Astrocyte of the cerebellum (primary cell): ENCODE data around the gene CSF3R.

Experiments
- DNase-seq: peaks from one replicate; pipeline ENCODE4 v3.0.0-alpha.2; 2011; ENCODE audit warnings: low read depth
- H3K4me3 ChIP-seq: 2 replicates; pipeline ENCODE4 v1.5.1; 2011; ENCODE audit warnings: mild to moderate bottlenecking, low read depth, low read length, moderate library complexity
- CTCF ChIP-seq: IDR thresholded peaks from 2 replicates; pipeline ENCODE4 v1.5.1; 2012; ENCODE audit warnings: low read length, low read depth, moderate library complexity, mild to moderate bottlenecking; ENCODE audit errors: missing control alignments
- in situ Hi-C: cut with HindIII; loops from 2 replicates; pipeline ENCODE4 v1.10.0; 2017; ENCODE audit warnings: low sequenced_read_pairs

The CSF3R gene

GRCh38 chr1:36482724-36483388 lies at the start of gene CSF3R:
TSS of gene CSF3R (minus strand) at chr1:36482913. CDS start at chr1:36479496, 3,417 bp downstream.
- H3K4me3 ChIP-seq, result no peak within 1 kb of the TSS
- no peak for DNase-seq
- in situ Hi-C loops, result no loop called here
- no peak for TF ChIP-seq CTCF

GRCh38 chr1:36531833-36532232 lies 49.1 kb upstream of the CSF3R start:
- no peak for TF ChIP-seq CTCF
- DNase-seq, result no peak
- H3K4me3 ChIP-seq, result no peak overlapping the region
- in situ Hi-C loops, result no loop called here

GRCh38 chr1:36530791-36531190 lies 48.1 kb upstream of the CSF3R start:
- in situ Hi-C loops, result no loop called here
- DNase-seq, result no peak
- no peak overlapping the region for H3K4me3 ChIP-seq
- no peak for TF ChIP-seq CTCF

- no peak for DNase-seq
- no peak for TF ChIP-seq CTCF
- in situ Hi-C loops, result no loop called here
- H3K4me3 ChIP-seq, result no peak overlapping the region
These were observed 47.5 kb upstream of the CSF3R start for GRCh38 chr1:36530261-36530660.

GRCh38 chr1:36529769-36530260 lies 47.1 kb upstream of the CSF3R start:
- DNase-seq, result no peak
- H3K4me3 ChIP-seq, result no peak overlapping the region
- no peak for TF ChIP-seq CTCF
- in situ Hi-C loops, result no loop called here

- no peak for DNase-seq
- in situ Hi-C loops, result no loop called here
- no peak overlapping the region for H3K4me3 ChIP-seq
- no peak for TF ChIP-seq CTCF
These were observed 45.9 kb upstream of the CSF3R start for GRCh38 chr1:36528361-36529349.
